ENCODE measurements around the gene TRAF1. TPM values are rescaled to one million over a fixed set of nuclear protein-coding genes. Genes with fewer than 3 reads are reported as not detected.

The TRAF1 gene
- total and polyA plus RNA-seq, 2 donors (not counting 1 experiment from before 2014, with no cell fraction given) = 0.58 to 3.8 TPM

GRCh38 chr9:120960001-120960400, 33.4 kb upstream of the TRAF1 start:
- Histone ChIP-seq H2AFZ (ENCODE audit: low read length) (no peak overlapping the region), H3K27ac (ENCODE audit: insufficient read depth, low read length) (no peak overlapping the region), H3K4me3 (replicated peaks in 1 of 4; ENCODE audit: control extremely low read depth in 1 of 4, insufficient read depth in 1 of 4, low read depth in 3 of 4, low read length in 4 of 4) (no peak overlapping the region), H3K79me2 (ENCODE audit: control insufficient read depth, insufficient read depth, low read length) (no peaks in the 10 kb centered on the region), H3K9ac (ENCODE audit: insufficient read depth, low read length) (no peak overlapping the region), H4K20me1 (ENCODE audit: control insufficient read depth, extremely low read depth, insufficient read depth, low read length) (no peaks in the 10 kb centered on the region), H3K4me1 (ENCODE audit: control insufficient read depth, extremely low read depth, insufficient read depth, low read length) (no peaks in the 10 kb centered on the region), H3K36me3 (ENCODE audit: control insufficient read depth, insufficient read depth, low read length) (no peaks in the 10 kb centered on the region), H3K4me2 (ENCODE audit: extremely low read depth, insufficient read depth, low read length) (no peak overlapping the region), H3K9me3 (ENCODE audit: control insufficient read depth, insufficient read depth, low read depth, low read length) (no peaks in the 10 kb centered on the region), H3K27me3 (ENCODE audit: control insufficient read depth, insufficient read depth, low read length) (no peaks in the 10 kb centered on the region)
- DNase-seq (ENCODE audit: low read depth in 2 of 2) = no peak
- no peak for TF ChIP-seq EZH2 (IDR thresholded peaks at IDR 0.05; ENCODE audit: low read length, missing control alignments)
- TF ChIP-seq, protein P1, sequence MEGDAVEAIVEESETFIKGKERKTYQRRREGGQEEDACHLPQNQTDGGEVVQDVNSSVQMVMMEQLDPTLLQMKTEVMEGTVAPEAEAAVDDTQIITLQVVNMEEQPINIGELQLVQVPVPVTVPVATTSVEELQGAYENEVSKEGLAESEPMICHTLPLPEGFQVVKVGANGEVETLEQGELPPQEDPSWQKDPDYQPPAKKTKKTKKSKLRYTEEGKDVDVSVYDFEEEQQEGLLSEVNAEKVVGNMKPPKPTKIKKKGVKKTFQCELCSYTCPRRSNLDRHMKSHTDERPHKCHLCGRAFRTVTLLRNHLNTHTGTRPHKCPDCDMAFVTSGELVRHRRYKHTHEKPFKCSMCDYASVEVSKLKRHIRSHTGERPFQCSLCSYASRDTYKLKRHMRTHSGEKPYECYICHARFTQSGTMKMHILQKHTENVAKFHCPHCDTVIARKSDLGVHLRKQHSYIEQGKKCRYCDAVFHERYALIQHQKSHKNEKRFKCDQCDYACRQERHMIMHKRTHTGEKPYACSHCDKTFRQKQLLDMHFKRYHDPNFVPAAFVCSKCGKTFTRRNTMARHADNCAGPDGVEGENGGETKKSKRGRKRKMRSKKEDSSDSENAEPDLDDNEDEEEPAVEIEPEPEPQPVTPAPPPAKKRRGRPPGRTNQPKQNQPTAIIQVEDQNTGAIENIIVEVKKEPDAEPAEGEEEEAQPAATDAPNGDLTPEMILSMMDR (conservative IDR thresholded peaks at IDR 0.05 in 1 of 2, IDR thresholded peaks at IDR 0.05 in 1 of 2; ENCODE audit: low read depth in 1 of 2, low read length in 2 of 2) = no peak

DNA sequence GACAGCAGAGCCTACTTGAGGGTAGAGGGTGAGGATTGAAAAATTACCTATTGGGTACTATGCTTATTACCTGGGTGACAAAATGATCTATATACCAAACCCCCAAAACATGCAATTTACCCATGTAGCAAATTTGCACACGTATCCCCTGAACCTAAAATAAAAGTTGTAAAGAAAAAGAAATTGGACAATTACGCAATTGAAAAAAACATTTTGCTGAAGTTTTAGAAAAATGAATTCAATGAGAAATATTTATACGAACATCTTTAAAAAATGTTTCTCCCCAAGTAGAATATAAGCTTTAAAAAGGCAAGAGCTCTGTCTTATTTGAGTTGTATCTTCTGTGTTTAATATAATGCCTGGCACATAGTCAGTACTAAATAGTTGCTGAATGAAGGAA, 30.3 kb upstream of the TRAF1 start:
- Histone ChIP-seq H3K9ac (ENCODE audit: insufficient read depth, low read length) (no peak overlapping the region), H3K79me2 (ENCODE audit: control insufficient read depth, insufficient read depth, low read length) (no peaks in the 10 kb centered on the region), H3K4me2 (ENCODE audit: extremely low read depth, insufficient read depth, low read length) (no peak overlapping the region), H4K20me1 (ENCODE audit: control insufficient read depth, extremely low read depth, insufficient read depth, low read length) (no peaks in the 10 kb centered on the region), H3K27me3 (ENCODE audit: control insufficient read depth, insufficient read depth, low read length) (no peaks in the 10 kb centered on the region), H3K9me3 (ENCODE audit: control insufficient read depth, insufficient read depth, low read depth, low read length) (no peaks in the 10 kb centered on the region), H3K27ac (ENCODE audit: insufficient read depth, low read length) (no peak overlapping the region), H3K4me1 (ENCODE audit: control insufficient read depth, extremely low read depth, insufficient read depth, low read length) (no peaks in the 10 kb centered on the region), H2AFZ (ENCODE audit: low read length) (no peak overlapping the region), H3K36me3 (ENCODE audit: control insufficient read depth, insufficient read depth, low read length) (no peaks in the 10 kb centered on the region), H3K4me3 (replicated peaks in 1 of 4; ENCODE audit: control extremely low read depth in 1 of 4, insufficient read depth in 1 of 4, low read depth in 3 of 4, low read length in 4 of 4) (no peak overlapping the region)
- TF ChIP-seq, protein P1 (conservative IDR thresholded peaks at IDR 0.05 in 1 of 2, IDR thresholded peaks at IDR 0.05 in 1 of 2; ENCODE audit: low read depth in 1 of 2, low read length in 2 of 2) = no peak
- TF ChIP-seq EZH2 (IDR thresholded peaks at IDR 0.05; ENCODE audit: low read length, missing control alignments) = no peak
- DNase-seq (ENCODE audit: low read depth in 2 of 2) = no peak

- Histone ChIP-seq H3K36me3 (ENCODE audit: control insufficient read depth, insufficient read depth, low read length) (no peaks in the 10 kb centered on the region), H3K27ac (ENCODE audit: insufficient read depth, low read length) (no peak overlapping the region), H3K9ac (ENCODE audit: insufficient read depth, low read length) (no peak overlapping the region), H3K4me2 (ENCODE audit: extremely low read depth, insufficient read depth, low read length) (no peak overlapping the region), H2AFZ (ENCODE audit: low read length) (no peak overlapping the region), H3K27me3 (ENCODE audit: control insufficient read depth, insufficient read depth, low read length) (no peaks in the 10 kb centered on the region), H3K4me3 (replicated peaks in 1 of 4; ENCODE audit: control extremely low read depth in 1 of 4, insufficient read depth in 1 of 4, low read depth in 3 of 4, low read length in 4 of 4) (no peak overlapping the region), H3K9me3 (ENCODE audit: control insufficient read depth, insufficient read depth, low read depth, low read length) (no peaks in the 10 kb centered on the region), H3K79me2 (ENCODE audit: control insufficient read depth, insufficient read depth, low read length) (no peaks in the 10 kb centered on the region), H4K20me1 (ENCODE audit: control insufficient read depth, extremely low read depth, insufficient read depth, low read length) (no peaks in the 10 kb centered on the region), H3K4me1 (ENCODE audit: control insufficient read depth, extremely low read depth, insufficient read depth, low read length) (no peaks in the 10 kb centered on the region)
- DNase-seq (ENCODE audit: low read depth in 2 of 2) = no peak
- TF ChIP-seq, protein P1 (conservative IDR thresholded peaks at IDR 0.05 in 1 of 2, IDR thresholded peaks at IDR 0.05 in 1 of 2; ENCODE audit: low read depth in 1 of 2, low read length in 2 of 2) = no peak
Measured at GRCh38 chr9:120951960-120952618, 25.5 kb upstream of the TRAF1 start.
